HepG2 (cell line): ENCODE data around the gene ATP6V0E2. TPM values are rescaled to one million over a fixed set of nuclear protein-coding genes. Genes with fewer than 3 reads are reported as not detected.
A peak's percentile ranks its signal among the peaks of the same experiment; 100 is the strongest.

ENCODE experiments used
- ATAC-seq: fragments of 200-7000 bp; cut with Tn5 transposase; 3 replicates; pipeline ENCODE4 v1.9.1; 2020; ENCODE audit warnings: mild to moderate bottlenecking, moderate library complexity
- BruUV-seq: library from RNA; stranded (reverse); fragments of 400-500 nt; replicated peaks from 2 replicates; lab custom pipeline; 2021; lab: Mats Ljungman, UMichigan
- CTCF ChIA-PET: fragments of 300-600 bp; formaldehyde crosslinking; extraction: SDS; loops from one replicate; lab custom pipeline; 2021; ENCODE audit warnings: low total read pairs, inconsistent platforms, low intra/inter-chr PET ratio; lab: Yijun Ruan, JAX
- POLR2A ChIA-PET: fragments of 350-600 bp; sonication (Branson Sonifier 250); formaldehyde crosslinking; loops from one replicate; lab custom pipeline; 2020; ENCODE audit warnings: antibody characterized with exemption, inconsistent platforms; lab: Yijun Ruan, JAX
- DNase-seq: peaks from one replicate; pipeline ENCODE4 v3.0.0-alpha.2; 2015; ENCODE audit warnings: low spot score
- FAIRE-seq: peaks from 3 replicates; lab custom pipeline; 2011; peaks lifted over from hg19 to GRCh38; lab: Jason Lieb, UNC
- H2AFZ ChIP-seq: one replicate; pipeline ENCODE4 v1.6.1; 2011; ENCODE audit warnings: low read length, inconsistent platforms
- H3K27ac ChIP-seq: fragments of 300-600 bp; 3 replicates; pipeline ENCODE4 v1.8.0; 2011; ENCODE audit warnings: mixed run types, mild to moderate bottlenecking, mixed read lengths, low read length, inconsistent platforms; ENCODE audit not compliant: insufficient read depth; ENCODE audit errors: extremely low read length
- H3K27me3 ChIP-seq, 2 experiments: fragments of 200-600 bp in 1 of 2; 2 replicates in 1 of 2; 3 replicates in 1 of 2; pipeline versions ENCODE4 v1.6.0 to v1.8.0; 2011; ENCODE audit warnings: low read length in 2 of 2, mild to moderate bottlenecking in 2 of 2, moderate library complexity in 2 of 2, inconsistent platforms in 1 of 2; ENCODE audit not compliant: insufficient read depth in 2 of 2, control insufficient read depth in 1 of 2
- H3K36me3 ChIP-seq, 2 experiments: fragments of 200-600 bp in 1 of 2; replicated peaks in 1 of 2; 2 replicates in 1 of 2; 3 replicates in 1 of 2; pipeline versions ENCODE4 v1.5.1 to v1.8.0; 2011; ENCODE audit warnings: low read length in 2 of 2, inconsistent platforms in 1 of 2; ENCODE audit not compliant: insufficient read depth in 2 of 2, control insufficient read depth in 1 of 2
- H3K4me1 ChIP-seq: 2 replicates; pipeline ENCODE4 v1.5.1; 2012; ENCODE audit warnings: low read length, inconsistent platforms; ENCODE audit not compliant: insufficient read depth
- H3K4me2 ChIP-seq: 2 replicates; pipeline ENCODE4 v1.6.0; 2011; ENCODE audit warnings: low read depth, low read length, inconsistent platforms
- H3K4me3 ChIP-seq, 3 experiments: fragments of 200-600 bp in 1 of 3; sonication (generic), shearing (Covaris generic) in 1 of 3; replicated peaks in 1 of 3; 2 replicates each; pipeline ENCODE4 v1.5.1; 2011 to 2016; ENCODE audit warnings: low read length in 3 of 3, inconsistent platforms in 2 of 3, low read depth in 2 of 3, mild to moderate bottlenecking in 2 of 3, control low read depth in 1 of 3, mixed read lengths in 1 of 3; ENCODE audit not compliant: insufficient read depth in 1 of 3
- H3K79me2 ChIP-seq: one replicate; pipeline ENCODE4 v1.6.1; 2011; ENCODE audit warnings: low read length, inconsistent platforms; ENCODE audit not compliant: insufficient read depth
- H3K9ac ChIP-seq: 2 replicates; pipeline ENCODE4 v1.6.0; 2011; ENCODE audit warnings: mild to moderate bottlenecking, low read depth, low read length, inconsistent platforms; ENCODE audit not compliant: insufficient read depth
- H3K9me3 ChIP-seq: 2 replicates; pipeline ENCODE4 v1.5.1; 2012; ENCODE audit warnings: mild to moderate bottlenecking, low read length
- H4K20me1 ChIP-seq: 2 replicates; pipeline ENCODE4 v1.6.0; 2011; ENCODE audit warnings: inconsistent platforms, mild to moderate bottlenecking, low read length, moderate library complexity; ENCODE audit not compliant: insufficient read depth
- AGO2 ChIP-seq: fragments of 200-400 bp; formaldehyde crosslinking; optimal IDR thresholded peaks from 2 replicates; pipeline ENCODE3; 2017; ENCODE audit warnings: mild to moderate bottlenecking, low read depth, low read length, moderate library complexity
- ARID2 ChIP-seq: sonication (generic); formaldehyde crosslinking; IDR thresholded peaks from 2 replicates; pipeline ENCODE4 v1.8.1; 2022; ENCODE audit warnings: mild to moderate bottlenecking, missing genetic modification reagents, borderline replicate concordance
- ZNF549 ChIP-seq: sonication (generic); formaldehyde crosslinking; IDR thresholded peaks from 2 replicates; pipeline ENCODE4 v1.5.0; 2020; ENCODE audit warnings: missing genetic modification reagents
- ZNF556 ChIP-seq: sonication (generic); formaldehyde crosslinking; IDR thresholded peaks from 2 replicates; pipeline ENCODE4 v1.4.0; 2020; ENCODE audit warnings: mild to moderate bottlenecking, missing genetic modification reagents, borderline replicate concordance
- ZNF574 ChIP-seq: sonication (generic); formaldehyde crosslinking; IDR thresholded peaks from 2 replicates; pipeline ENCODE4 v1.4.0; 2020; ENCODE audit warnings: missing genetic modification reagents
- WGBS: methylation state at CpG from one replicate; pipeline ENCODE4 v1.1.6; 2017; ENCODE audit warnings: low lambda C conversion rate; 5-methylcytosine and 5-hydroxymethylcytosine counted together
- in situ Hi-C: cut with HindIII; loops from 2 replicates; pipeline ENCODE4 v1.10.0; 2017; ENCODE audit warnings: low pct_unique_long_range_greater_than_20kb; ENCODE audit not compliant: extremely low pct_ligation_motif_present
- intact Hi-C: fragments of 100-400 bp; cut with micrococcal nuclease; formaldehyde crosslinking; loops from one replicate; pipeline ENCODE4 v1.10.0; 2022; ENCODE audit not compliant: unreplicated experiment
- polyA plus RNA-seq, 8 experiments: library from polyadenylated mRNA; depleted of rRNA in 3 of 8; stranded (reverse) in 7 of 8; unstranded in 1 of 8; fragments of >200 nt; fragmentation: Illumina TruSeq in 4 of 8; extraction: Trizol in 4 of 8; gene quantifications; 2 replicates each; pipeline versions ENCODE4 v1.2.1 to v1.2.3, GENCODE V29; 2011 to 2016; ENCODE audit warnings: low read depth in 4 of 8, missing spikeins in 1 of 8, mixed read lengths in 1 of 8; ENCODE audit not compliant: insufficient read depth in 1 of 8
- total RNA-seq, 5 experiments: library from RNA; depleted of rRNA; stranded (reverse); fragments of >200 nt; fragmentation: Illumina TruSeq; extraction: Trizol; gene quantifications; 2 replicates each; pipeline ENCODE4 v1.2.3, GENCODE V29; 2016; ENCODE audit warnings: low read depth in 1 of 5

ATP6V0E2 gene
- total and polyA plus RNA-seq, 2 of the 13 experiments (the other 11 are each of a cell fraction or from before 2014, with no cell fraction given) = 36.8 to 203 TPM

- TF ChIP-seq ZNF549 (CRISPR knock-in tag) = no peak
- TF ChIP-seq ARID2 (CRISPR knock-in tag) = no peak
Observed at GRCh38 chr7:149875396-149875795, 1.6 kb downstream of the ATP6V0E2 start (continued).

GRCh38 chr7:149877890-149878522, 4.2 kb downstream of the ATP6V0E2 start:
- H3K4me1 ChIP-seq = peaks cover 31% of the 10 kb centered on the region
- DNase-seq = no peak
- peaks cover 3 to 24% of the 10 kb centered on the region in 2 experiments; a peak in 3 of 5 replicates for H3K36me3 ChIP-seq
- in situ Hi-C loops (no loop called here), intact Hi-C loops (no loop called here)
- H3K4me2 ChIP-seq = no peak overlapping the region
- no peak for ATAC-seq
- no peak overlapping the region for H3K9ac ChIP-seq
- WGBS = 96% methylated on average over 4 of the region's 16 CpGs
- TF ChIP-seq AGO2 (peak; percentile 58), ZNF556 (CRISPR knock-in tag) (no peak)
- ChIA-PET CTCF (no interaction called here), POLR2A (no interaction called here)
- H2AFZ ChIP-seq = no peak overlapping the region
- no peaks in the 10 kb centered on the region for H3K27me3 ChIP-seq
- H3K27ac ChIP-seq = no peak overlapping the region
- no peaks in the 10 kb centered on the region for H4K20me1 ChIP-seq
- no peak for FAIRE-seq
- no peaks in the 10 kb centered on the region for H3K9me3 ChIP-seq
- BruUV-seq = no TSS peak
- H3K79me2 ChIP-seq = peaks cover 8% of the 10 kb centered on the region
- no peak overlapping the region for H3K4me3 ChIP-seq

- Histone ChIP-seq H4K20me1 (no peaks in the 10 kb centered on the region), H3K79me2 (peaks cover 8% of the 10 kb centered on the region), H3K9me3 (no peaks in the 10 kb centered on the region), H3K27ac (no peak overlapping the region), H3K4me1 (peaks cover 34% of the 10 kb centered on the region), H3K27me3 (no peaks in the 10 kb centered on the region), H2AFZ (no peak overlapping the region), H3K36me3 (peaks cover 3 to 24% of the 10 kb centered on the region in 2 experiments; a peak in 3 of 5 replicates), H3K4me3 (no peak overlapping the region), H3K4me2 (no peak overlapping the region), H3K9ac (no peak overlapping the region)
- TF ChIP-seq ZNF574 (CRISPR knock-in tag) = no peak
- in situ Hi-C loops = no loop called here
- ATAC-seq (no peak), FAIRE-seq (no peak), DNase-seq (no peak)
- CTCF ChIA-PET = no interaction called here
- BruUV-seq = no TSS peak
- intact Hi-C loops = no loop called here
- POLR2A ChIA-PET = no interaction called here
- 93% methylated on average over 6 of the region's 13 CpGs for WGBS
Observed at GRCh38 chr7:149878523-149878921, 4.8 kb downstream of the ATP6V0E2 start.
